Fibroblast of peridontal ligament (primary cell): ENCODE results near the gene CISD2.
A peak's percentile ranks its signal among the peaks of the same experiment; 100 is the strongest.
"Not testable (repeated sequence)": the region's sequence is repeated elsewhere in the genome, so short reads cannot be mapped to it uniquely, and the experiment has no call there.

Source experiments
- DNase-seq: peaks from one replicate; pipeline ENCODE4 v3.0.0-alpha.2; 2010; ENCODE audit errors: extremely low read depth

Gene CISD2

GRCh38 chr4:102849579-102850104 lies 19.1 kb upstream of the CISD2 start:
- DNase-seq = no peak

DNA sequence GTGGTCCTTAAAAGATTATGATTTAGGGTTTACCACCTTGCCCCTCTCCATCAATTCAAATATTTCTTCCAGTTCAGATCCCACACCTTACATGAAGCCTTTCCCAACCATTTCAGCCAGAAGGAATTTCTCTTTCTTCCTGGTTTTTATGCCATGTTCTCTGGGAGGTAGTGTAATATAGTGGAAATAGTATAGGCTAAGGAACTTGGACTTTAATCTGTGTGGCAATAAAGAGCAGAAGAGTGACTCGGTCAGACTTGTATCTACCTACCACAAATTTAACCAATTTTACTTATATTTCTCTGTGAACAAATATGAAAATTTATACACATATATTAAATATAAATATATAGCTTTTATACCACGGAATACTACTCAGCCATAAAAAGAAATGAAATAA lies 18.4 kb upstream of the CISD2 start:
- DNase-seq = no peak

GRCh38 chr4:102858828-102859464 lies 9.8 kb upstream of the CISD2 start:
- no peak for DNase-seq

DNA sequence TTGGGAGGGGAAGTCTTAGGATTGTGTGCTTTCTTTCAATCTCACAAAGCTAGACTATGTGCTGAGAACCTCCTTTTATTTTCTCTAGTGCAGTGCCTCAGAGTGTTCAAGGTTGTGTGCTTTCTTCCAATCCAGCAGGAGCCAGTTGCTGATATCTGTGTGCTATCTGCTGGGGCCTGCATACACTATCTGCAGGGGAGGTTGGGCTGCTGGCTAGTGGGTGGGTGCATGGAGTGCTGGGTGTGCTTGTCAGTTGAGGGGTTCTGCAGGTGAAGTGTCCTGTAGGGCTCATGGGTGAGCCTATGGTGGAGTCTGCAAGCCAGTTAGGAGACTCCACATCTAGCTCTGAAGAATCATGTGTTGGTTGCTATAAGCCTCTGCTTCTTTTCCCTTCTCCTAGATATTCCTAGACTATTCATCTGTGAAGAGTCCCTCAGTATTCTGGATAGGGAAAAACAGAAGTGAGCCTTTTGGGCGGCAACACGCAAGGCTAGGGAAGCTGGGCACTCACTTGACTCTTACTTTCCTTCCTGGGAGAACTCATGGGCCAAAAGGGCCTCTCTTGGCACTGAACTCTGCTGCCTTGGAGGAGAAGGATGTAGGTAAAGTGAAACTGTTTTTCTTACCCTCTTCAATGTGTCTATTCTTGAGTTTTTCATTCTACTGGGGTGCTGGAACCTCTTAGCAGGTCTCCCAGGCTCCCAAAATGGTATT lies 8.0 kb upstream of the CISD2 start:
- no peak for DNase-seq

GRCh38 chr4:102862016-102862415 lies 6.8 kb upstream of the CISD2 start:
- DNase-seq = no peak

GRCh38 chr4:102862747-102863146 lies 6.0 kb upstream of the CISD2 start:
- no peak for DNase-seq

- DNase-seq = not testable (repeated sequence)
Observed at GRCh38 chr4:102865327-102865726, 3.5 kb upstream of the CISD2 start.

GRCh38 chr4:102867278-102868152 lies 1.3 kb upstream of the CISD2 start:
- no peak for DNase-seq

GRCh38 chr4:102868153-102868780 lies 525 bp upstream of the CISD2 start:
- DNase-seq = no peak

DNA sequence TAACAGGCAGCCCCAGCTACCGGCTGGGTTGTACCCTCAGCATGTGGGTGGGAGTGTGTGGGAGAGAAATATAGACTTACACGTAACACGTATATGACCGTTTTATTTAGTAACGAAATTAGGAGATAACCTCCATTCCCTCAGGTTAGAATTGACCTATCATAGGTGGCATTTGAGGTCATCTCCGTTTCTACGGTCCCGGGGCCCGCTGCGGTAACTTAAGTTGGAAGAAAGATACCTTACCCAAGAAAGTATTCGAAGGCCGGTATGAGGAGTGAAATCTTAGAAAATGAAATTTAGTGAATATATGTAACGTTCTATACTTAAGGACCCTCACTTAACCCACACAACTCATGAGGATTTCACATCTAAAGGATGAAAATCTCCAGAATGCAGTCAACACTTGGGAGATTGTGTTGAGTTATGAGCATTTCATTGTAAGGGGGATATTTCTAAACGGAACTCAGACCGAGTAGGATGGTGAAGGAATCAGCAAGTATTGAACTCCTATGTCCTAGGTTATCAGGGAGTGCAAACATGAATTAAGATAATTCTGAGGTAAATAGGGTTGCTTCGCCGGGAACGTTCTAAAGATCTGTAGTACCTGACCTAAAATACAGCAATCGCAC lies 891 bp downstream of the CISD2 start:
- DNase-seq = peak; percentile 32

DNA sequence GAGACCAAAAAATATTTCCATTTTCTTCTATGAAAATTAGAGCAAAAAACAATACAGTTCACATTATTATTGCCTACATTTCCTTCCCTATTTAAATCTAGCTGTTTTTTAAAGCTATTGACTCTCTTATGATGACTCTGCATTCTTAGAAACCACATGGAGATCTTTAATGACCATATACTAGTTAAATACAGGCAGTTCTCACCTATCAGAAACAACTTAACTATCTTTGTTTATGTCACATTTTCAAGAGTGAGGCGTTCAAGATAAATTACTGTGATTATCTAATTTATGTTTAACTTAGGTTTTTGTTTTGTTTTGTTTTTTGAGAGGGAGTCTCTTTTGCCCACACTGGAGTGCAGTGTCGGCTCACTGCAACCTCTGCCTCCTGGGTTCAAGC lies 3.0 kb downstream of the CISD2 start:
- no peak for DNase-seq

DNA sequence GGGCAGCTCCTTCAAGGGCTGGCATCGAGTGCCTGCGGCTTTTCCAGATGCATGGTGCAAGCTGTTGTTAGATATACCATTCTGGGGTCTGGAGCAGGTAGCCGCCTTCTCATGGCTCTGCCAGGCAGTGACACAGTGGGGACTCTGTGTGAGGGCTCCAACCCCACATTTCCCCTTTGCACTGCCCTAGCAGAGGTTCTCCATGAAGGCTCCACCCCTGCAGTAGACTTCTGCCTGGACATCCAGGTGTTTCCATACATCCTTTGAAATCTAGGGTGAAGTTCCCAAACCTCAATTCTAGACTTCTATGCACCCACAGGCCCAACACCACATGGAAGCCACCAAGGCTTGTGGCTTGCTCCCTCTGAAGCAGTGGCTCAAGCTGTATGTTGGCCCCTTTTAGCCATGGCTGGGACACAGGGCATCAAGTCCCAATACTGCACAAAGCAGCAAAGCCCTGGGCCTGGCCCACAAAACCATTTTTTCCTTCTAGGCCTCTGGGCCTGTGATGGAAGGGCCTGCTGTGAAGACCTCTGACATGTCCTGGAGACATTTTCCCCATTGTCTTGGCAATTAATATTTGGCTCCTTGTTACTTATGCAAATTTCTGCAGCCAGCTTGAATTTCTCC lies 8.8 kb downstream of the CISD2 start:
- DNase-seq = not testable (repeated sequence)

DNA sequence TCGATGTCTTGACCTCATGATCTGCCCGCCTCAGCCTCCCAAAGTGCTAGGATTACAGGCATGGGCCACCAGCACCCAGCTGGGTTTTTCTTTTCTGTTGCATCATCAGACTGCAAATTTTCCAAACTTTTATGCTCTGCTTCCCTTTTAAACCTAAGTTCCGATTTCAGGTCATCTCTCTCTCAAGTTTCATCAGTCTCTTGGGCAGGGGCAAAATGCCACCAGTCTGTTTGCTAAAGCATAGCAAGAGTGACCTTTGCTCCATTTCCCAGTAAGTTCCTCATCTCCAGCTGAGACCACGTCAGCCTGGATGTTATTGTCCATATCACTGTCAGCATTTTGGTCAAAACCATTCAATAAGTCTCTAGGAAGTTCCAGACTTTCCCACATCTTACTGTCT lies 9.6 kb downstream of the CISD2 start:
- peak; percentile 73 for DNase-seq

GRCh38 chr4:102878901-102879300 lies 10.1 kb downstream of the CISD2 start:
- no peak for DNase-seq

- no peak for DNase-seq
Observed at GRCh38 chr4:102881343-102881742, 12.6 kb downstream of the CISD2 start.

- DNase-seq = no peak
Observed at GRCh38 chr4:102883278-102883677, 14.5 kb downstream of the CISD2 start.

GRCh38 chr4:102888570-102888969 lies 19.8 kb downstream of the CISD2 start:
- DNase-seq = not testable (repeated sequence)

GRCh38 chr4:102889866-102890265 lies 21.1 kb downstream of the CISD2 start:
- not testable (repeated sequence) for DNase-seq

DNA sequence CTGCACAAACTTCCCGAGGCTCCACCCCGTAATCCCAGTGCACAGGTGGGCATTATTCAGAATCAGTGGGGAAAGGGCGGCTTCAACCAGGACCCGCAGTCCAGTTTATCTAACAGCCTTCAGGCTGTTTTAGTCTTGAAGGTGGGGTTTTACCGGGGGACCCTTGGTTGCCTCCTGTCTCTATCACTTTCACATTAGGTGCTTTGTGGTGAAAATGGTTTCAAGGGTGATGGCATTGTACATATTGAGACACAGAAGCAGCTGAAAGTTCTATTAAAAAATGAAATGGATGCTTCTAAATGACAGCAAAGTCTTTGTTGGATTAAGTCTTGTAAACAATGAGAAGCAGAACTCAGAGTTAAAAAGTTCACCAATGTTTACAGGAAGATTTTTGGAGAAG lies 27.8 kb downstream of the CISD2 start:
- not testable (repeated sequence) for DNase-seq

- DNase-seq = not testable (repeated sequence)
Observed at GRCh38 chr4:102897610-102898009, 28.8 kb downstream of the CISD2 start.

- DNase-seq = no peak
Observed at GRCh38 chr4:102901804-102902203, 33.0 kb downstream of the CISD2 start.
